HepG2 (cell line): ENCODE results near the gene EGFL8. TPM values are rescaled to one million over a fixed set of nuclear protein-coding genes. Genes with fewer than 3 reads are reported as not detected.

Experiments used
- ATAC-seq: fragments of 200-7000 bp; cut with Tn5 transposase; 3 replicates; pipeline ENCODE4 v1.9.1; 2020; ENCODE audit warnings: mild to moderate bottlenecking, moderate library complexity
- BruUV-seq: library from RNA; stranded (reverse); fragments of 400-500 nt; replicated peaks from 2 replicates; lab custom pipeline; 2021; lab: Mats Ljungman, UMichigan
- CTCF ChIA-PET: fragments of 300-600 bp; formaldehyde crosslinking; extraction: SDS; loops from one replicate; lab custom pipeline; 2021; ENCODE audit warnings: low total read pairs, inconsistent platforms, low intra/inter-chr PET ratio; lab: Yijun Ruan, JAX
- POLR2A ChIA-PET: fragments of 350-600 bp; sonication (Branson Sonifier 250); formaldehyde crosslinking; loops from one replicate; lab custom pipeline; 2020; ENCODE audit warnings: antibody characterized with exemption, inconsistent platforms; lab: Yijun Ruan, JAX
- DNase-seq: peaks from one replicate; pipeline ENCODE4 v3.0.0-alpha.2; 2015; ENCODE audit warnings: low spot score
- FAIRE-seq: peaks from 3 replicates; lab custom pipeline; 2011; peaks lifted over from hg19 to GRCh38; lab: Jason Lieb, UNC
- H2AFZ ChIP-seq: one replicate; pipeline ENCODE4 v1.6.1; 2011; ENCODE audit warnings: low read length, inconsistent platforms
- H3K27ac ChIP-seq: fragments of 300-600 bp; 3 replicates; pipeline ENCODE4 v1.8.0; 2011; ENCODE audit warnings: mixed run types, mild to moderate bottlenecking, mixed read lengths, low read length, inconsistent platforms; ENCODE audit not compliant: insufficient read depth; ENCODE audit errors: extremely low read length
- H3K27me3 ChIP-seq, 2 experiments: fragments of 200-600 bp in 1 of 2; 2 replicates in 1 of 2; 3 replicates in 1 of 2; pipeline versions ENCODE4 v1.6.0 to v1.8.0; 2011; ENCODE audit warnings: low read length in 2 of 2, mild to moderate bottlenecking in 2 of 2, moderate library complexity in 2 of 2, inconsistent platforms in 1 of 2; ENCODE audit not compliant: insufficient read depth in 2 of 2, control insufficient read depth in 1 of 2
- H3K36me3 ChIP-seq, 2 experiments: fragments of 200-600 bp in 1 of 2; replicated peaks in 1 of 2; 2 replicates in 1 of 2; 3 replicates in 1 of 2; pipeline versions ENCODE4 v1.5.1 to v1.8.0; 2011; ENCODE audit warnings: low read length in 2 of 2, inconsistent platforms in 1 of 2; ENCODE audit not compliant: insufficient read depth in 2 of 2, control insufficient read depth in 1 of 2
- H3K4me1 ChIP-seq: 2 replicates; pipeline ENCODE4 v1.5.1; 2012; ENCODE audit warnings: low read length, inconsistent platforms; ENCODE audit not compliant: insufficient read depth
- H3K4me2 ChIP-seq: 2 replicates; pipeline ENCODE4 v1.6.0; 2011; ENCODE audit warnings: low read depth, low read length, inconsistent platforms
- H3K4me3 ChIP-seq, 3 experiments: fragments of 200-600 bp in 1 of 3; sonication (generic), shearing (Covaris generic) in 1 of 3; replicated peaks in 1 of 3; 2 replicates each; pipeline ENCODE4 v1.5.1; 2011 to 2016; ENCODE audit warnings: low read length in 3 of 3, inconsistent platforms in 2 of 3, low read depth in 2 of 3, mild to moderate bottlenecking in 2 of 3, control low read depth in 1 of 3, mixed read lengths in 1 of 3; ENCODE audit not compliant: insufficient read depth in 1 of 3
- H3K79me2 ChIP-seq: one replicate; pipeline ENCODE4 v1.6.1; 2011; ENCODE audit warnings: low read length, inconsistent platforms; ENCODE audit not compliant: insufficient read depth
- H3K9ac ChIP-seq: 2 replicates; pipeline ENCODE4 v1.6.0; 2011; ENCODE audit warnings: mild to moderate bottlenecking, low read depth, low read length, inconsistent platforms; ENCODE audit not compliant: insufficient read depth
- H3K9me3 ChIP-seq: 2 replicates; pipeline ENCODE4 v1.5.1; 2012; ENCODE audit warnings: mild to moderate bottlenecking, low read length
- H4K20me1 ChIP-seq: 2 replicates; pipeline ENCODE4 v1.6.0; 2011; ENCODE audit warnings: inconsistent platforms, mild to moderate bottlenecking, low read length, moderate library complexity; ENCODE audit not compliant: insufficient read depth
- AHR ChIP-seq: IDR thresholded peaks from 2 replicates; pipeline ENCODE4 v1.6.1; 2018; ENCODE audit warnings: missing genetic modification reagents, missing compliant biosample characterization
- CEBPB ChIP-seq: IDR thresholded peaks from 2 replicates; pipeline ENCODE4 v1.6.1; 2011; ENCODE audit warnings: low read depth, low read length, improper control_type of control experiment, borderline replicate concordance
- CREBL2 ChIP-seq: sonication (generic); formaldehyde crosslinking; IDR thresholded peaks from 2 replicates; pipeline ENCODE4 v1.8.1; 2023; ENCODE audit warnings: missing genetic modification reagents, mild to moderate bottlenecking, borderline replicate concordance
- HOXA3 ChIP-seq: sonication (generic); formaldehyde crosslinking; IDR thresholded peaks from 2 replicates; pipeline ENCODE4 v1.5.0; 2020; ENCODE audit warnings: missing genetic modification reagents
- IRF1 ChIP-seq: sonication (generic); formaldehyde crosslinking; IDR thresholded peaks from 2 replicates; pipeline ENCODE4 v1.4.0; 2020; ENCODE audit warnings: low read depth, mild to moderate bottlenecking, missing genetic modification reagents
- MEF2D ChIP-seq: sonication (generic); formaldehyde crosslinking; IDR thresholded peaks from 2 replicates; pipeline ENCODE4 v1.5.1; 2020; ENCODE audit warnings: mild to moderate bottlenecking, missing genetic modification reagents
- MIXL1 ChIP-seq: IDR thresholded peaks from 2 replicates; pipeline ENCODE4 v1.6.1; 2016
- SKI ChIP-seq: fragments of 450-650 bp; IDR thresholded peaks from one replicate; pipeline ENCODE4 v1.6.1; 2018; ENCODE audit warnings: mild to moderate bottlenecking; ENCODE audit not compliant: partially characterized antibody
- SP1 ChIP-seq, 2 experiments: fragments of 450-650 bp in 1 of 2; sonication (generic) in 1 of 2; formaldehyde crosslinking in 1 of 2; IDR thresholded peaks; 2 replicates each; pipeline versions ENCODE4 v1.4.0 to v1.6.1; 2016 to 2020; ENCODE audit warnings: missing genetic modification reagents in 1 of 2
- ZBTB49 ChIP-seq: sonication (generic); formaldehyde crosslinking; IDR thresholded peaks from 2 replicates; pipeline ENCODE4 v1.4.0; 2020; ENCODE audit warnings: missing genetic modification reagents, borderline replicate concordance
- ZBTB8A ChIP-seq: sonication (generic); formaldehyde crosslinking; IDR thresholded peaks from 2 replicates; pipeline ENCODE4 v1.4.0; 2020; ENCODE audit warnings: mild to moderate bottlenecking, low read depth, missing genetic modification reagents, borderline replicate concordance
- ZKSCAN1 ChIP-seq: fragments of 150-350 bp; IDR thresholded peaks from 2 replicates; pipeline ENCODE4 v1.6.1; 2014; ENCODE audit warnings: low read length
- ZMYM4 ChIP-seq: sonication (generic); formaldehyde crosslinking; IDR thresholded peaks from 2 replicates; pipeline ENCODE4 v1.8.1; 2023; ENCODE audit warnings: mild to moderate bottlenecking, missing genetic modification reagents
- ZNF367 ChIP-seq: sonication (generic); formaldehyde crosslinking; IDR thresholded peaks from 2 replicates; pipeline ENCODE4 v1.4.0; 2020; ENCODE audit warnings: missing genetic modification reagents, borderline replicate concordance
- ZNF549 ChIP-seq: sonication (generic); formaldehyde crosslinking; IDR thresholded peaks from 2 replicates; pipeline ENCODE4 v1.5.0; 2020; ENCODE audit warnings: missing genetic modification reagents
- ZNF598 ChIP-seq: sonication (generic); formaldehyde crosslinking; IDR thresholded peaks from 2 replicates; pipeline ENCODE4 v1.5.1; 2020; ENCODE audit warnings: mild to moderate bottlenecking, missing genetic modification reagents, borderline replicate concordance
- ZNF704 ChIP-seq: sonication (generic); formaldehyde crosslinking; IDR thresholded peaks from 2 replicates; pipeline ENCODE4 v1.8.1; 2023; ENCODE audit warnings: mild to moderate bottlenecking, inconsistent platforms, moderate library complexity, missing genetic modification reagents, borderline replicate concordance
- ZNF790 ChIP-seq: sonication (generic); formaldehyde crosslinking; IDR thresholded peaks from 2 replicates; pipeline ENCODE4 v1.8.0; 2022; ENCODE audit warnings: missing genetic modification reagents, mild to moderate bottlenecking, borderline replicate concordance
- WGBS: methylation state at CpG from one replicate; pipeline ENCODE4 v1.1.6; 2017; ENCODE audit warnings: low lambda C conversion rate; 5-methylcytosine and 5-hydroxymethylcytosine counted together
- in situ Hi-C: cut with HindIII; loops from 2 replicates; pipeline ENCODE4 v1.10.0; 2017; ENCODE audit warnings: low pct_unique_long_range_greater_than_20kb; ENCODE audit not compliant: extremely low pct_ligation_motif_present
- intact Hi-C: fragments of 100-400 bp; cut with micrococcal nuclease; formaldehyde crosslinking; loops from one replicate; pipeline ENCODE4 v1.10.0; 2022; ENCODE audit not compliant: unreplicated experiment
- polyA plus RNA-seq, 8 experiments: library from polyadenylated mRNA; depleted of rRNA in 3 of 8; stranded (reverse) in 7 of 8; unstranded in 1 of 8; fragments of >200 nt; fragmentation: Illumina TruSeq in 4 of 8; extraction: Trizol in 4 of 8; gene quantifications; 2 replicates each; pipeline versions ENCODE4 v1.2.1 to v1.2.3, GENCODE V29; 2011 to 2016; ENCODE audit warnings: low read depth in 4 of 8, missing spikeins in 1 of 8, mixed read lengths in 1 of 8; ENCODE audit not compliant: insufficient read depth in 1 of 8
- total RNA-seq, 5 experiments: library from RNA; depleted of rRNA; stranded (reverse); fragments of >200 nt; fragmentation: Illumina TruSeq; extraction: Trizol; gene quantifications; 2 replicates each; pipeline ENCODE4 v1.2.3, GENCODE V29; 2016; ENCODE audit warnings: low read depth in 1 of 5

Gene EGFL8
- total and polyA plus RNA-seq, 2 of the 13 experiments (the other 11 are each of a cell fraction or from before 2014, with no cell fraction given), result 10.0 to 11.5 TPM

- POLR2A ChIA-PET, result interaction anchor here (2.0 to 7.1 kb wide), 2 partner anchors 10 to 60 kb away, joined by 4 to 127 read pairs; partner anchors contain the start of genes AGPAT1, ATF6B and RNF5
- Histone ChIP-seq H3K4me3 (peak overlapping the region; percentile 74 to 93 (median 79)), H3K4me1 (peaks cover 36% of the 10 kb centered on the region), H3K9ac (peak overlapping the region; percentile 90), H3K27me3 (no peaks in the 10 kb centered on the region; a peak in 1 of 5 replicates), H4K20me1 (no peaks in the 10 kb centered on the region), H3K27ac (peak overlapping the region; percentile 80), H3K4me2 (peak overlapping the region; percentile 90), H3K9me3 (no peaks in the 10 kb centered on the region), H3K79me2 (peaks cover 15% of the 10 kb centered on the region), H3K36me3 (peaks cover 7 to 19% of the 10 kb centered on the region in 2 experiments), H2AFZ (no peak overlapping the region)
- in situ Hi-C loops, result no loop called here
- no TSS peak for BruUV-seq
- no peak for DNase-seq
- CTCF ChIA-PET, result no interaction called here
- intact Hi-C loops, result no loop called here
- no peak for FAIRE-seq
- no peak for ATAC-seq
- WGBS, result 86% methylated on average over 10 of the region's 13 CpGs
- TF ChIP-seq ZKSCAN1 (no peak), ZMYM4 (CRISPR knock-in tag) (no peak), ZBTB49 (no peak), SKI (no peak), MIXL1 (CRISPR knock-in tag) (no peak), CREBL2 (CRISPR knock-in tag) (no peak), ZNF367 (no peak), SP1 (IDR thresholded peaks at IDR 0.05) (no peak), SP1 (CRISPR knock-in tag; IDR thresholded peaks at IDR 0.05) (no peak), AHR (CRISPR knock-in tag) (no peak), ZNF790 (CRISPR knock-in tag) (no peak), ZNF549 (CRISPR knock-in tag) (no peak), HOXA3 (CRISPR knock-in tag) (peak; percentile 28; the same call in 1 of the 2 replicates), ZNF598 (no peak), CEBPB (0 out of 2 replicates have a peak, but pooled peaks have one; percentile 13), MEF2D (no peak), IRF1 (CRISPR knock-in tag) (no peak), ZBTB8A (no peak), ZNF704 (no peak)
These were observed 24.1 kb downstream of the EGFL8 start for GRCh38 chr6:32188381-32189068.
